ENCODE data around the gene CCT6B.
"Not testable (repeated sequence)": the region's sequence is repeated elsewhere in the genome, so short reads cannot be mapped to it uniquely, and the experiment has no call there.

Gene CCT6B, protein sequence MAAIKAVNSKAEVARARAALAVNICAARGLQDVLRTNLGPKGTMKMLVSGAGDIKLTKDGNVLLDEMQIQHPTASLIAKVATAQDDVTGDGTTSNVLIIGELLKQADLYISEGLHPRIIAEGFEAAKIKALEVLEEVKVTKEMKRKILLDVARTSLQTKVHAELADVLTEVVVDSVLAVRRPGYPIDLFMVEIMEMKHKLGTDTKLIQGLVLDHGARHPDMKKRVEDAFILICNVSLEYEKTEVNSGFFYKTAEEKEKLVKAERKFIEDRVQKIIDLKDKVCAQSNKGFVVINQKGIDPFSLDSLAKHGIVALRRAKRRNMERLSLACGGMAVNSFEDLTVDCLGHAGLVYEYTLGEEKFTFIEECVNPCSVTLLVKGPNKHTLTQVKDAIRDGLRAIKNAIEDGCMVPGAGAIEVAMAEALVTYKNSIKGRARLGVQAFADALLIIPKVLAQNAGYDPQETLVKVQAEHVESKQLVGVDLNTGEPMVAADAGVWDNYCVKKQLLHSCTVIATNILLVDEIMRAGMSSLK

GRCh38 chr17:34961093-34961911 is at the start of gene CCT6B, which contains the start of gene ZNF830:
Gene CCT6B (minus strand): TSS chr17:34961460. CDS start chr17:34961393, 67 bp downstream.
Gene ZNF830 (plus strand): TSS chr17:34961540. CDS start chr17:34961567, 27 bp downstream.
- DNase-seq: peak; percentile 93

GRCh38 chr17:35010093-35010492 is 48.8 kb upstream of the CCT6B start:
- no peak for DNase-seq

GRCh38 chr17:35006961-35007360 is 45.7 kb upstream of the CCT6B start:
- no peak for DNase-seq

DNA sequence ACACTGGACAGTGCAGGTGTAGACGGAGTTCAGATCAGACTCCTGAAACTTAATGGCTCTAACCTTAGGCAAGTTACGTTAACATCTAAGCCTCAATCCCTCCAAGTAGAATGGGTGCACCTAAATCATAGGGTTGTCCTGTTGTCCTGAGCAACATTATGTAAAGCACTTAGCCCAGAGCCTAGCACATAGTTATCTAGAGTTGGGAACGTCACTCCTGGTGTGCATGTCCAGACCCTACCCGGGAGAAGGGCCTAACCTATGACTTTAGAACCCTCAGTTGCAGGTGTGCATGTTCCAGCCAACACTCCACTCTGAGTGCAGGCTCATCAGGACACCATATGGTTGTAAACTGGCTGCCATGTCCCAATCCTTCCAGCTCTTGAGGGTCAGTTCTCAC is 45.1 kb upstream of the CCT6B start:
- no peak for DNase-seq

- no peak for DNase-seq
Observed at GRCh38 chr17:35003778-35004177, 42.5 kb upstream of the CCT6B start.

DNA sequence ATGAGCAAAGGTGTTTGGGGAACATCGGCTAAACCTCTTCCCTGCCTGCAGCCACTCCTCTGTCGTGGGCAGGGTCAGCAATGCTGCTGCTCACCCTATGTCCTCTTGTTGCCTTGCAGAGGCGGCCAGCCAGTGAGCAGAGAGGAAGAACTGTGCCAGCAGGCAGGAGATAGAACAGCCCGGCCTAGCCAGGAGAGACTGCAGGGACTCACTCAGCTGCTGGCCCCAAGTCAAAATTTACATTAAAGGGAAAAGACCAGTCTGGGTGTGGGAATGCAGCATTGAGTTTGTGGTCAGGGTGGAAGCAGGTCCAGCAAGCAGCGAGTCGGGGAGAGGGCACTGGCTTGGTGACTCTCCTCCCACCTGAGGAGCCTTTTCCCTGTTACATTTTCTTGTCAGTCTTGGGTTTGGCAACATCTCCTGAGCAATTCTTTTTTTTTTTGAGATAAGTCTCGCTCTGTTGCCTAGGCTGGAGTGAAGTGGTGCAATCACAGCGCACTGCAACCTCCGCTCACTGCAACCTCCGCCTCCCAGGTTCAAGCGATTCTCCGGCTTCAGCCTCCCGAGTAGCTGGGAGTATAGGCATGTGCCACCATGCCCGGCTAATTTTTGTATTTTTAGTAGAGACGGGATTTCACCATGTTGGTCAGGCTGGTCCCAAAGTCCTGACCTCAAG is 41.8 kb upstream of the CCT6B start:
- DNase-seq: no peak

DNA sequence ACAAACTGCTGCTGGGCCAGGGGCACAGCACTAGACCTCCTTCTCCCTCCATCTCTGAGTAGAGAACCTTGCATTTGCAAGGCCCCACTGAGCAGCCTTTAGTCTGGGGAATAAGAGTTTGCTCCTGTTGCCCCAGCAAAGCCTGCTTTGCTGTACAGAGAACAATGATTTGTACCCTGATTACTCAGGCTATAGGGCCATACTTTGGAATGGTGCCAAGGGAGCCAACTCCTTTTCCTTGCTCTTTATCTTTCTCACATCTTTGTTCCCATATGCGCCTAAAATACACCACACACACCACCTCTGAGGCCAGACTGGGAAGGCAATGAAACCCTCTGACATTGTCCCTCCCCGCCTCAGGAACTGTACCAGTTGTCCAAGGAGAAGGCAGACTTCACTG is 40.3 kb upstream of the CCT6B start:
- DNase-seq: no peak

DNA sequence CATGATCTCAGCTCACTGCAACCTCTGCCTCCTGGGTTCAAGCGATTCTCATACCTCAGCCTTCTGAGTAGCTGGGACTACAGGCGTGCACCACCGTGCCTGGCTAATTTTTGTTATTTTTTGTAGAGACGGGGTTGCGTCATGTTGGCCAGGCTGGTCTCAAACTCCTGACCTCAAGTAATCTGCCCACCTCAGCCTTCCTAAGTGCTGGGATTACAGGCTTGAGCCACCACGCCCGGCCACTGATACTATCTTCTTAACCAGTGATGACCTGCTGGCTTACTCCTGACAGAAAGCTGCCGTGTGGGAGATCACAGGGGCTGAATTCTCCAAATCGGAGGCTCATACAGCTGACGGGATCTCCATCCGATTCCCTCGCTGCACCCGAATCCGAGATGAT is 39.7 kb upstream of the CCT6B start:
- DNase-seq: not testable (repeated sequence)

GRCh38 chr17:34999456-34999855 is 38.2 kb upstream of the CCT6B start:
- no peak for DNase-seq

DNA sequence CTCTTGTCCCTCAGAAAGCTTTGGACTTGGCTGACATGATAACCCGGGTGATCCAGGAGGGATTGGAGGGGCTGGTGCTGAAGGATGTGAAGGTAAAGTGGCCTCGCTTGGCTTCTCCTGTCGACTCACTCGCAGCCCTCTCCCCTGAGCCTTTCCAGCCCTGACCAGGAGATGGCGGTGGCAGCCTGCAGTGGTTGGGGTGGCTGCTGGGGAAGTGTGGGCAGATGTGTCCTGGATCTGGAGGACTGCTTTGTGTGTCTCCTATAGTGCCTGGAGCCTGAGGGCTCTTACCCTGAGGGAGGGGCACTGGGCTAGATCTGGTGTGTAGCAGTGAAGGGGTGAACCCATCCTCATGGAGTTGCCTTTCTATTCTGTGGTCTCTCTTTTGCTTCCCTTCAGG is 36.9 kb upstream of the CCT6B start:
- peak; percentile 85 for DNase-seq

- no peak for DNase-seq
Observed at GRCh38 chr17:34997355-34997862, 36.1 kb upstream of the CCT6B start.

GRCh38 chr17:34996422-34997285 is 35.4 kb upstream of the CCT6B start:
- no peak for DNase-seq

DNA sequence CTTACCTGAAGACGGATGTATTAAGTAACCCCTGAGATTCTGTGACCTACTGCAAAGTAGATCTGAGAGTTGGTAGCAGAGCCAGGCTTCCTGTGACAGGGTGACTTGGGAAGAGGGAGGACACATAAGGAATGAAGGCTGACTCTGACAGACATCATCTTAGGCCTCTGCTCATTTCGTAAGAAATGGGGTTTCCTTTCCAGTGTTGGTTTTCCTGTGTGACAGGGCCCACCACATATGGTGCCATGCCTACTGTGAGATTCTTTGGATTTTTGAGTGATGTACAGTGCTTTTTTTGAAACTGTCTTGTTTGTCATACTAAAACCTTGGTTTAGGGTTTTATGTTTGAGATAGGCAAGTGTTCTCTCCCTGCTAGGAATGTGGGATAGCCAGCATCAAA is 31.8 kb upstream of the CCT6B start:
- no peak for DNase-seq

GRCh38 chr17:34991606-34992005 is 30.3 kb upstream of the CCT6B start:
- DNase-seq: no peak

- DNase-seq: no peak
Observed at GRCh38 chr17:34990921-34991365, 29.7 kb upstream of the CCT6B start.

DNA sequence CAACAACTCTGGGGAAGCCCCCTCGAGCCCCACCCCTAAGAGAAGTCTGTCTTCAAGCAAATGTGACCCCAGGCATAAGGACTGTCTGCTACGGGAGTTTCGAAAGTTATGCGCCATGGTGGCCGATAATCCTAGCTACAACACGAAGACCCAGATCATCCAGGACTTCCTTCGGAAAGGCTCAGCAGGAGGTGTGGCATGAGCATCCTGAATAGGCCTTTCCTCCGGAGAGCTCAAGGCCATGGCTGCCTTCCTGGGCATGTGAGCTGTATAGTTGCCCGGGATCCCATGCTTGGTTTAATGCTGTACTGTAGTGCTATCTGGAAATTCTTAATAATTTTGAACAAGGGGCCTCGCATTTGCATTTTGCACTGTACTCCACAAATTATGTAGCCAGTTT is 28.2 kb upstream of the CCT6B start:
- no peak for DNase-seq

DNA sequence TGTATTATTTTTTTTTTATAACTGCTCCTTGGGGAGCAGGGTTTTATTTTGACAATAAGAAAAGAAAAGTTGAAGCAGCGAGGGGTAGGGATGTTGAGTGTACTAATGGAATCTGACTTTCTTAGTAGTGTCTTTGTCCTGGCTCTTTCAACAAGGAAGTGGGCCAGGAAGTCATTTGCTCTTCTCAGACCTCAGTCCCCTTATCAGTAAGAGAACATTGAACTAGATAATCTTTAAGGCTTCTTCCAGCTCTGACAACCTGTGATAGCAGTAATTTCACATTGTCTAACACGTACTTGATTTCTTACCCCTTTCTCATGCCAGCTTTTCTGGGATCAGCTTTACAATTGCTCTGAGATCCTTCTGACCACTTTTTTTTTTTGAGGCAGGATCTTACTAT is 27.4 kb upstream of the CCT6B start:
- DNase-seq: no peak

GRCh38 chr17:34987232-34987631 is 26.0 kb upstream of the CCT6B start:
- no peak for DNase-seq

DNA sequence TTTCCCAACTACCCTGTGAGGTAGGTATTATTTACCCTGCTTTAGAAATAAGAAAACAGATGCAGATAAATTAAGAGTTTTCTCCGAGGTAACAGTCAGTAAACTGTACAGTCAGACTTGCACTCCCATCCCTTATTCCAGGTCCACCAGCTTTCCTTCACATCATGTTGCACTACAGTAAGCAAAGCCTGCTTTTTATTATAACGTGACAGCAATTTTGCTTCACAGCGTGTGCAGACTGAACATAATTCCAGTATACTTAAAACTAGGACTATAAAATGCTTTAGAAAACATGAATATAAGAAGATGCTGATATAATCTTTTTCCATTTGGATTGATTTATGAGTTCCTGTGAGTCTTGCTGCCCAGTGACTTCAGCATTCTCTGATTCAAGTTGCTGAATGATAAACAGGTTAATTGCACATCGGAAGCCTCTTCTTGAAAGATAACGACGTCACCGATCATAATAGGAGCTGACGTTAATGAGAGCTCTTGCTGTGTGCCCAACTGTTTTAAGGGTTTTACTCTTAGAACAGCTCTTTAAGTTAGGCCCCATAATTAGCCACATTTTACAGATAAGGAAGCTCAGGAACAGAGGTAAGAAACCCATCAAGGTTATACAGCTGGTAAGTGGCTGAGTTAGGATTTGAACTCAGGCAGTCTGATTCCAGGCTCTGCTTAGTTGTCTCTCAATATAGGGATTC is 20.4 kb upstream of the CCT6B start:
- DNase-seq: no peak

DNA sequence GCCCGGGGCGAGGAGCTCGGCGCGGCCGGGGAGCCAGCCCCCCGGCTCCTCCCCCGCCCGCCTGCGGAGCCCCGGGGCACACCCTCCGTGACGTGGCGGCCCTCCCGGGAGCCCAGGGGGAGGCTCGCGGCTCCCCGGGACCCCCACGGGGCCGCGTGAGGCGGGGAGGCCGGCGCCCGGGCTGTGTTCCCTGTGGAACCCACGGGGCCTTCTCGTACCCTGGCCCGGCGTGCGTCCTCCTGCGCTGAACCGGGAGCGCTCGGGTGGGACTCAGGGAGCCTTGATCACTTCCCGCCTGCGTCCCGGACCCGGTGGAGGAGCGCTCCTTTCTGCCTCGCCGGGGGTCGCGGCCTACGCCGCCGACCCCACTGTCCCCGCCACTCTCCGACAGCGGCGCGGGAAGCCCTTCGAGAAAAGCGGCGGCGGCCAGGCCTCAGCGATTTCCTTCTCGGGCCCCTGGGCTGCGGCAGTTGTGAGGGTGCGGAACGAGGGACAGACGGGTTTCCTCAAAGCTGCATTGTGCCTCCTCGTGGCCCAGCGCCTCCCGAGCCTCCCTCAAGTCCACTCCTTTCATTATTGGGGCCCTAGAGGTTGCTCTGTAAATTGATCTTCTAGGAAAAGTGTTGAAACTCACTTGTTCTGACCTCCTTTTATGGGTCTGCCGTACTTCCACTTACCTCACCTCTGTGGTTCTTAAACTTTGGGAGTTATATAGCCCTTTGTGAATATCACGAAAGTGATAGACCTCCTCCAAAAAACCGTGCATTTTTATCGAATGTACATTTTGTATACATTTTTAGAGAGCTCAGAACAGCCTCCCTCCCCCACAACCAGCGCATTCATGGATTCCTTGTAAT is 19.6 kb upstream of the CCT6B start:
- peak; percentile 79 for DNase-seq

Measured in CD4-positive, alpha-beta T cell treated with Interleukin-12 subunit alpha and Interleukin-12 subunit beta, for 1 hour (primary cell).